Fibroblast of villous mesenchyme (primary cell): ENCODE measurements around the gene TJP2. TPM values are rescaled to one million over a fixed set of nuclear protein-coding genes. Genes with fewer than 3 reads are reported as not detected.
"Not testable (repeated sequence)": the region's sequence is repeated elsewhere in the genome, so short reads cannot be mapped to it uniquely, and the experiment has no call there.

ENCODE experiments used
- DNase-seq: peaks from one replicate; pipeline ENCODE4 v3.0.0-alpha.2; 2010; ENCODE audit warnings: low read depth
- H3K4me3 ChIP-seq: 2 replicates; pipeline ENCODE4 v1.5.1; 2011; ENCODE audit warnings: low read depth, mild to moderate bottlenecking, low read length
- CTCF ChIP-seq: IDR thresholded peaks from 2 replicates; pipeline ENCODE4 v1.5.1; 2012; ENCODE audit warnings: low read depth, mild to moderate bottlenecking, low read length; ENCODE audit not compliant: insufficient read depth
- total RNA-seq: library from RNA; depleted of rRNA; stranded (reverse); fragments of >200 nt; gene quantifications from 2 replicates; pipeline ENCODE4 v1.2.3, GENCODE V29; 2012

TJP2 gene
- total RNA-seq, 1 donor: 18.1 TPM

- no peak for TF ChIP-seq CTCF
- H3K4me3 ChIP-seq: no peak overlapping the region
- no peak for DNase-seq
Measured at GRCh38 chr9:69158471-69158870, 15.6 kb upstream of the TJP2 start.

- DNase-seq, H3K4me3 ChIP-seq: not testable (repeated sequence)
Measured at GRCh38 chr9:69164573-69164972, 9.5 kb upstream of the TJP2 start.

- H3K4me3 ChIP-seq: no peak overlapping the region
- TF ChIP-seq CTCF: no peak
- no peak for DNase-seq
Measured at GRCh38 chr9:69165581-69165980, 8.5 kb upstream of the TJP2 start.

GRCh38 chr9:69168709-69169217 is 5.3 kb upstream of the TJP2 start:
- peak overlapping the region; percentile 21 for H3K4me3 ChIP-seq
- peak; percentile 89 for DNase-seq
- TF ChIP-seq CTCF: no peak

GRCh38 chr9:69170231-69170630 is 3.8 kb upstream of the TJP2 start:
- no peak for TF ChIP-seq CTCF
- DNase-seq: no peak

GRCh38 chr9:69171049-69171448 is 3.0 kb upstream of the TJP2 start:
- DNase-seq: no peak
- TF ChIP-seq CTCF: no peak
- H3K4me3 ChIP-seq: no peak overlapping the region

More at GRCh38 chr9:69170231-69170630, 3.8 kb upstream of the TJP2 start:
- H3K4me3 ChIP-seq: no peak overlapping the region

- no peak overlapping the region for H3K4me3 ChIP-seq
- DNase-seq: no peak
- no peak for TF ChIP-seq CTCF
Measured at GRCh38 chr9:69171517-69171916, 2.6 kb upstream of the TJP2 start.
